Endothelial cell of umbilical vein (primary cell): ENCODE data around the gene SIPA1L3. TPM values are rescaled to one million over a fixed set of nuclear protein-coding genes. Genes with fewer than 3 reads are reported as not detected.

Source experiments
- BruUV-seq: library from RNA; stranded (reverse); fragments of 400-500 nt; replicated peaks from 2 replicates; lab custom pipeline; 2021; lab: Mats Ljungman, UMichigan
- CTCF ChIA-PET: fragments of 300-600, 350-600 bp; sonication (Branson Sonifier 250); formaldehyde crosslinking; loops from one replicate; lab custom pipeline; 2021; ENCODE audit warnings: antibody characterized with exemption, inconsistent platforms; lab: Charles Lee
- POLR2A ChIA-PET: fragments of 300-600, 350-600 bp; sonication (Branson Sonifier 250); formaldehyde crosslinking; loops from one replicate; lab custom pipeline; 2021; ENCODE audit warnings: antibody characterized with exemption, inconsistent platforms; lab: Charles Lee
- DNase-seq: peaks from one replicate; pipeline ENCODE4 v3.0.0-alpha.2; 2011; ENCODE audit warnings: low read depth, low spot score
- FAIRE-seq: peaks from 2 replicates; lab custom pipeline; 2011; peaks lifted over from hg19 to GRCh38; lab: Jason Lieb, UNC
- H2AFZ ChIP-seq: 2 replicates; pipeline ENCODE4 v1.6.0; 2012; ENCODE audit warnings: low read depth, low read length, control low read depth, inconsistent platforms
- H3K27ac ChIP-seq: 2 replicates; pipeline ENCODE4 v1.5.1; 2011; ENCODE audit warnings: low read depth, mild to moderate bottlenecking, control low read depth, low read length, moderate library complexity; ENCODE audit not compliant: insufficient read depth
- H3K27me3 ChIP-seq, 2 experiments: 2 replicates each; pipeline versions ENCODE4 v1.6.0 to v1.6.1; 2011; ENCODE audit warnings: low read length in 2 of 2, mixed read lengths in 1 of 2; ENCODE audit not compliant: control insufficient read depth in 2 of 2, insufficient read depth in 2 of 2
- H3K36me3 ChIP-seq, 2 experiments: 2 replicates in 1 of 2; 3 replicates in 1 of 2; pipeline ENCODE4 v1.5.1; 2011; ENCODE audit warnings: low read length in 2 of 2, mild to moderate bottlenecking in 1 of 2, moderate library complexity in 1 of 2; ENCODE audit not compliant: control insufficient read depth in 2 of 2, insufficient read depth in 2 of 2; ENCODE audit errors: extremely low read depth in 1 of 2
- H3K4me1 ChIP-seq: 3 replicates; pipeline ENCODE4 v1.5.1; 2011; ENCODE audit warnings: mild to moderate bottlenecking, low read length; ENCODE audit not compliant: control insufficient read depth, insufficient read depth; ENCODE audit errors: extremely low read depth
- H3K4me2 ChIP-seq: 2 replicates; pipeline ENCODE4 v1.6.1; 2011; ENCODE audit warnings: low read length, control low read depth, mixed read lengths; ENCODE audit not compliant: insufficient read depth
- H3K4me3 ChIP-seq, 3 experiments: fragments of 200-600 bp in 1 of 3; sonication (generic), shearing (Covaris generic) in 1 of 3; replicated peaks in 1 of 3; 2 replicates each; pipeline ENCODE4 v1.5.1; 2011 to 2016; ENCODE audit warnings: control low read depth in 3 of 3, low read length in 3 of 3, mild to moderate bottlenecking in 2 of 3, inconsistent platforms in 1 of 3, low read depth in 1 of 3, moderate library complexity in 1 of 3; ENCODE audit not compliant: insufficient read depth in 1 of 3
- H3K79me2 ChIP-seq: 2 replicates; pipeline ENCODE4 v1.6.0; 2012; ENCODE audit warnings: low read length, inconsistent platforms; ENCODE audit not compliant: control insufficient read depth, insufficient read depth
- H3K9ac ChIP-seq: replicated peaks from 2 replicates; pipeline ENCODE3; 2011; ENCODE audit warnings: low read length, control low read depth; ENCODE audit not compliant: insufficient read depth; ENCODE audit errors: extremely low read depth
- H3K9me1 ChIP-seq: replicated peaks from 3 replicates; pipeline ENCODE4 v1.6.0; 2011; ENCODE audit warnings: mild to moderate bottlenecking, low read length; ENCODE audit not compliant: control insufficient read depth, insufficient read depth; ENCODE audit errors: extremely low read depth
- H3K9me3 ChIP-seq: replicated peaks from 2 replicates; pipeline ENCODE4 v1.5.1; 2012; ENCODE audit warnings: low read length, inconsistent platforms; ENCODE audit not compliant: control insufficient read depth, insufficient read depth
- H4K20me1 ChIP-seq: replicated peaks from 2 replicates; pipeline ENCODE3; 2011; ENCODE audit warnings: mild to moderate bottlenecking, low read length; ENCODE audit not compliant: control insufficient read depth, insufficient read depth; ENCODE audit errors: extremely low read depth
- CTCF ChIP-seq, 2 donors: IDR thresholded peaks; 1 replicate in 1 of 2; 2 replicates in 1 of 2; pipeline ENCODE4 v1.5.1; 2011; ENCODE audit warnings: low read length in 2 of 2, mild to moderate bottlenecking in 2 of 2, moderate library complexity in 2 of 2, control low read depth in 1 of 2, inconsistent platforms in 1 of 2, low read depth in 1 of 2; ENCODE audit not compliant: insufficient read depth in 1 of 2; ENCODE audit errors: extremely low read depth in 1 of 2
- EZH2 ChIP-seq: IDR thresholded peaks from 2 replicates; pipeline ENCODE4 v1.6.1; 2012; ENCODE audit warnings: borderline replicate concordance, low read depth, mild to moderate bottlenecking, moderate library complexity, low read length, inconsistent platforms; ENCODE audit not compliant: severe bottlenecking
- FOS ChIP-seq: IDR thresholded peaks from 2 replicates; pipeline ENCODE4 v1.6.1; 2011; ENCODE audit warnings: mild to moderate bottlenecking, low read length, moderate library complexity, borderline replicate concordance; ENCODE audit not compliant: insufficient read depth
- GATA2 ChIP-seq: IDR thresholded peaks from 2 replicates; pipeline ENCODE4 v1.7.0; 2011; ENCODE audit warnings: low read depth, mild to moderate bottlenecking, moderate library complexity, mixed read lengths, low read length; ENCODE audit not compliant: insufficient read length, insufficient read depth
- JUN ChIP-seq: IDR thresholded peaks from 2 replicates; pipeline ENCODE4 v1.6.1; 2011; ENCODE audit warnings: borderline replicate concordance, low read depth; ENCODE audit not compliant: insufficient read length, insufficient read depth
- MAX ChIP-seq: IDR thresholded peaks from 2 replicates; pipeline ENCODE4 v1.6.1; 2011; ENCODE audit not compliant: insufficient read depth, insufficient read length
- MYC ChIP-seq: IDR thresholded peaks from one replicate; pipeline ENCODE4 v1.6.1; 2011; ENCODE audit warnings: mild to moderate bottlenecking, low read depth, low read length
- POLR2A ChIP-seq: IDR thresholded peaks from 2 replicates; pipeline ENCODE4 v1.6.1; 2012; ENCODE audit warnings: low read depth, mild to moderate bottlenecking, control low read depth, low read length
- POLR2AphosphoS5 ChIP-seq: IDR thresholded peaks from 2 replicates; pipeline ENCODE4 v1.6.1; 2012; ENCODE audit warnings: low read depth, mild to moderate bottlenecking, control low read depth, low read length, moderate library complexity; ENCODE audit not compliant: insufficient read depth
- dilution Hi-C: fragments of 300-500 bp; cut with MboI; formaldehyde crosslinking; loops from one replicate; pipeline ENCODE4 v1.15.0; 2019; ENCODE audit warnings: low sequenced_read_pairs; ENCODE audit not compliant: extremely low pct_ligation_motif_present
- intact Hi-C: fragments of 100-400 bp; cut with micrococcal nuclease; formaldehyde crosslinking; loops from one replicate; pipeline ENCODE4 v1.10.0; 2022
- polyA plus RNA-seq, 4 experiments: library from polyadenylated mRNA; depleted of rRNA in 3 of 4; stranded (reverse) in 3 of 4; unstranded in 1 of 4; fragments of >200 nt; gene quantifications; 2 replicates each; pipeline versions ENCODE4 v1.2.1 to v1.2.3, GENCODE V29; 2011 to 2012; ENCODE audit warnings: missing spikeins in 1 of 4
- total RNA-seq: library from RNA; stranded (reverse); gene quantifications from 2 replicates; pipeline ENCODE4 v1.2.3, GENCODE V29; 2021

SIPA1L3 gene
- total and polyA plus RNA-seq, 2 donors (not counting 3 experiments of a cell fraction or from before 2014, with no cell fraction given): 14.2 to 47.2 TPM

GRCh38 chr19:38012290-38012689 lies 105.3 kb downstream of the SIPA1L3 start:
- Histone ChIP-seq H3K9me1 (no peaks in the 10 kb centered on the region), H3K4me2 (no peak overlapping the region), H3K27me3 (no peaks in the 10 kb centered on the region), H3K79me2 (peaks cover 5% of the 10 kb centered on the region), H3K4me3 (no peak overlapping the region), H4K20me1 (no peaks in the 10 kb centered on the region), H3K27ac (no peak overlapping the region), H3K9me3 (no peaks in the 10 kb centered on the region), H3K9ac (no peak overlapping the region), H3K4me1 (no peaks in the 10 kb centered on the region), H2AFZ (no peak overlapping the region), H3K36me3 (no peaks in the 10 kb centered on the region)
- ChIA-PET CTCF (interaction anchor here (1.8 to 2.3 kb wide), 2 partner anchors 9 to 110 kb away, joined by 9 read pairs; no protein-coding TSS in a partner anchor), POLR2A (no interaction called here)
- DNase-seq (no peak), FAIRE-seq (no peak)
- BruUV-seq: no TSS peak
- intact Hi-C loops (no loop called here), dilution Hi-C loops (no loop called here)
- TF ChIP-seq POLR2AphosphoS5 (no peak), CTCF (IDR thresholded peaks at IDR 0.05; ENCODE audit: extremely low read depth in 1 of 2, insufficient read depth in 1 of 2, low read depth in 1 of 2, low read length in 2 of 2) (no peak), MYC (no peak), FOS (no peak), MAX (no peak), POLR2A (no peak), EZH2 (no peak), JUN (no peak), GATA2 (no peak)
